Measurements from ENCODE around the gene TRMT5.

TRMT5 gene

GRCh38 chr14:60980811-60981632 is at the start of gene TRMT5, which contains the start of gene SLC38A6:
TRMT5 (minus strand) TSS chr14:60981079; CDS start chr14:60980973, 106 bp downstream.
SLC38A6 (plus strand) TSS chr14:60981245; CDS start chr14:60981278, 33 bp downstream.
- Histone ChIP-seq H2AFZ (ENCODE audit: low read depth, low read length) (peak within 1 kb of the TSS; percentile 85), H3K4me1 (ENCODE audit: insufficient read depth, low read length) (peaks cover 22% of the 10 kb centered on the region), H3K9me3 (ENCODE audit: low read length) (no peaks in the 10 kb centered on the region), H3K4me3 (ENCODE audit: low read length) (peak within 1 kb of the TSS; percentile 86), H3K27me3 (ENCODE audit: insufficient read depth, low read length) (no peaks in the 10 kb centered on the region), H3K36me3 (ENCODE audit: insufficient read depth, low read length) (peaks cover 25% of the 10 kb centered on the region)

- H3K4me1 ChIP-seq (ENCODE audit: insufficient read depth, low read length), result no peaks in the 10 kb centered on the region
- no peak overlapping the region for H2AFZ ChIP-seq (ENCODE audit: low read depth, low read length)
- no peaks in the 10 kb centered on the region for H3K36me3 ChIP-seq (ENCODE audit: insufficient read depth, low read length)
- H3K4me3 ChIP-seq (ENCODE audit: low read length), result no peak overlapping the region
- no peaks in the 10 kb centered on the region for H3K27me3 ChIP-seq (ENCODE audit: insufficient read depth, low read length)
- H3K9me3 ChIP-seq (ENCODE audit: low read length), result no peaks in the 10 kb centered on the region
Observed at GRCh38 chr14:61026526-61026925, 45.6 kb upstream of the TRMT5 start.

- no peaks in the 10 kb centered on the region for H3K9me3 ChIP-seq (ENCODE audit: low read length)
- H3K4me3 ChIP-seq (ENCODE audit: low read length), result no peak overlapping the region
- no peaks in the 10 kb centered on the region for H3K36me3 ChIP-seq (ENCODE audit: insufficient read depth, low read length)
- no peaks in the 10 kb centered on the region for H3K4me1 ChIP-seq (ENCODE audit: insufficient read depth, low read length)
- no peak overlapping the region for H2AFZ ChIP-seq (ENCODE audit: low read depth, low read length)
- H3K27me3 ChIP-seq (ENCODE audit: insufficient read depth, low read length), result no peaks in the 10 kb centered on the region
Observed at GRCh38 chr14:61025251-61026223, 44.7 kb upstream of the TRMT5 start.

GRCh38 chr14:61019537-61019936 is 38.7 kb upstream of the TRMT5 start:
- Histone ChIP-seq H3K27me3 (ENCODE audit: insufficient read depth, low read length) (no peaks in the 10 kb centered on the region), H2AFZ (ENCODE audit: low read depth, low read length) (no peak overlapping the region), H3K4me1 (ENCODE audit: insufficient read depth, low read length) (no peaks in the 10 kb centered on the region), H3K36me3 (ENCODE audit: insufficient read depth, low read length) (no peaks in the 10 kb centered on the region), H3K4me3 (ENCODE audit: low read length) (no peak overlapping the region), H3K9me3 (ENCODE audit: low read length) (peaks cover 3% of the 10 kb centered on the region)

- Histone ChIP-seq H3K9me3 (ENCODE audit: low read length) (no peaks in the 10 kb centered on the region), H3K36me3 (ENCODE audit: insufficient read depth, low read length) (peaks cover 3% of the 10 kb centered on the region), H3K27me3 (ENCODE audit: insufficient read depth, low read length) (no peaks in the 10 kb centered on the region), H3K4me3 (ENCODE audit: low read length) (no peak overlapping the region), H3K4me1 (ENCODE audit: insufficient read depth, low read length) (no peaks in the 10 kb centered on the region), H2AFZ (ENCODE audit: low read depth, low read length) (no peak overlapping the region)
Observed at GRCh38 chr14:61003571-61003970, 22.7 kb upstream of the TRMT5 start.

GRCh38 chr14:60999536-60999935 is 18.7 kb upstream of the TRMT5 start:
- H3K9me3 ChIP-seq (ENCODE audit: low read length), result peaks cover 3% of the 10 kb centered on the region
- H3K36me3 ChIP-seq (ENCODE audit: insufficient read depth, low read length), result peaks cover 7% of the 10 kb centered on the region
- H3K4me1 ChIP-seq (ENCODE audit: insufficient read depth, low read length), result no peaks in the 10 kb centered on the region
- no peak overlapping the region for H3K4me3 ChIP-seq (ENCODE audit: low read length)
- no peak overlapping the region for H2AFZ ChIP-seq (ENCODE audit: low read depth, low read length)
- no peaks in the 10 kb centered on the region for H3K27me3 ChIP-seq (ENCODE audit: insufficient read depth, low read length)

GRCh38 chr14:60998617-60999016 is 17.7 kb upstream of the TRMT5 start:
- no peak overlapping the region for H2AFZ ChIP-seq (ENCODE audit: low read depth, low read length)
- H3K4me1 ChIP-seq (ENCODE audit: insufficient read depth, low read length), result no peaks in the 10 kb centered on the region
- H3K36me3 ChIP-seq (ENCODE audit: insufficient read depth, low read length), result peaks cover 7% of the 10 kb centered on the region
- peaks cover 3% of the 10 kb centered on the region for H3K9me3 ChIP-seq (ENCODE audit: low read length)
- no peak overlapping the region for H3K4me3 ChIP-seq (ENCODE audit: low read length)
- no peaks in the 10 kb centered on the region for H3K27me3 ChIP-seq (ENCODE audit: insufficient read depth, low read length)

- no peaks in the 10 kb centered on the region for H3K9me3 ChIP-seq (ENCODE audit: low read length)
- no peaks in the 10 kb centered on the region for H3K27me3 ChIP-seq (ENCODE audit: insufficient read depth, low read length)
- H3K4me3 ChIP-seq (ENCODE audit: low read length), result no peak overlapping the region
- H3K36me3 ChIP-seq (ENCODE audit: insufficient read depth, low read length), result peaks cover 14% of the 10 kb centered on the region
- H3K4me1 ChIP-seq (ENCODE audit: insufficient read depth, low read length), result no peaks in the 10 kb centered on the region
- H2AFZ ChIP-seq (ENCODE audit: low read depth, low read length), result no peak overlapping the region
Observed at GRCh38 chr14:60989599-60989998, 8.7 kb upstream of the TRMT5 start.

- no peaks in the 10 kb centered on the region for H3K27me3 ChIP-seq (ENCODE audit: insufficient read depth, low read length)
- H3K36me3 ChIP-seq (ENCODE audit: insufficient read depth, low read length), result peaks cover 14% of the 10 kb centered on the region
- H3K4me1 ChIP-seq (ENCODE audit: insufficient read depth, low read length), result peaks cover 10% of the 10 kb centered on the region
- H3K9me3 ChIP-seq (ENCODE audit: low read length), result no peaks in the 10 kb centered on the region
- no peak overlapping the region for H3K4me3 ChIP-seq (ENCODE audit: low read length)
- no peak overlapping the region for H2AFZ ChIP-seq (ENCODE audit: low read depth, low read length)
Observed at GRCh38 chr14:60986500-60986899, 5.6 kb upstream of the TRMT5 start.

- Histone ChIP-seq H3K4me3 (ENCODE audit: low read length) (no peak overlapping the region), H3K27me3 (ENCODE audit: insufficient read depth, low read length) (no peaks in the 10 kb centered on the region), H3K36me3 (ENCODE audit: insufficient read depth, low read length) (peaks cover 14% of the 10 kb centered on the region), H2AFZ (ENCODE audit: low read depth, low read length) (no peak overlapping the region), H3K9me3 (ENCODE audit: low read length) (no peaks in the 10 kb centered on the region), H3K4me1 (ENCODE audit: insufficient read depth, low read length) (peaks cover 16% of the 10 kb centered on the region)
Observed at GRCh38 chr14:60984196-60984595, 3.3 kb upstream of the TRMT5 start.

GRCh38 chr14:60981633-60982455 is 965 bp upstream of the TRMT5 start:
- Histone ChIP-seq H3K4me3 (ENCODE audit: low read length) (peak overlapping the region; percentile 86), H2AFZ (ENCODE audit: low read depth, low read length) (peak overlapping the region; percentile 85), H3K27me3 (ENCODE audit: insufficient read depth, low read length) (no peaks in the 10 kb centered on the region), H3K4me1 (ENCODE audit: insufficient read depth, low read length) (peaks cover 22% of the 10 kb centered on the region), H3K9me3 (ENCODE audit: low read length) (no peaks in the 10 kb centered on the region), H3K36me3 (ENCODE audit: insufficient read depth, low read length) (peaks cover 21% of the 10 kb centered on the region)

- peaks cover 21% of the 10 kb centered on the region for H3K4me1 ChIP-seq (ENCODE audit: insufficient read depth, low read length)
- no peaks in the 10 kb centered on the region for H3K27me3 ChIP-seq (ENCODE audit: insufficient read depth, low read length)
- H2AFZ ChIP-seq (ENCODE audit: low read depth, low read length), result no peak overlapping the region
- H3K36me3 ChIP-seq (ENCODE audit: insufficient read depth, low read length), result peaks cover 29% of the 10 kb centered on the region
- H3K9me3 ChIP-seq (ENCODE audit: low read length), result no peaks in the 10 kb centered on the region
- H3K4me3 ChIP-seq (ENCODE audit: low read length), result no peak overlapping the region
Observed at GRCh38 chr14:60977847-60978246, 3.0 kb downstream of the TRMT5 start.
